HFFc6 (cell line): ENCODE results near the gene PI4KB. TPM values are rescaled to one million over a fixed set of nuclear protein-coding genes. Genes with fewer than 3 reads are reported as not detected.

Experiments used
- DNase-seq: peaks from one replicate; pipeline ENCODE4 v3.0.0-alpha.2; 2018
- H3K27ac Mint-ChIP-seq: 2 replicates; pipeline ENCODE4 v1.8.0; 2020; ENCODE audit warnings: mild to moderate bottlenecking, mixed read lengths
- H3K27me3 Mint-ChIP-seq: 2 replicates; pipeline ENCODE4 v1.8.0; 2021; ENCODE audit warnings: mild to moderate bottlenecking, moderate library complexity, mixed read lengths; ENCODE audit not compliant: insufficient read depth
- H3K36me3 Mint-ChIP-seq: 2 replicates; pipeline ENCODE4 v1.8.0; 2021; ENCODE audit warnings: low read depth, mixed read lengths
- H3K4me1 Mint-ChIP-seq: 2 replicates; pipeline ENCODE4 v1.8.0; 2020; ENCODE audit warnings: low read depth, mixed read lengths
- H3K4me3 Mint-ChIP-seq: 2 replicates; pipeline ENCODE4 v1.8.0; 2020; ENCODE audit warnings: mild to moderate bottlenecking, moderate library complexity, mixed read lengths
- H3K9me3 Mint-ChIP-seq: 2 replicates; pipeline ENCODE4 v1.8.0; 2020; ENCODE audit warnings: mild to moderate bottlenecking, mixed read lengths
- CTCF ChIP-seq: fragments of 200-600 bp; sonication (generic); IDR thresholded peaks from 2 replicates; pipeline ENCODE4 v1.5.0; 2021; ENCODE audit warnings: antibody characterized with exemption, mild to moderate bottlenecking
- long read RNA-seq: library from polyadenylated mRNA; unstranded; transcript quantifications from one replicate; pipeline ENCODE4 v2.0.0, GENCODE V29; 2019
- total RNA-seq, 6 experiments: library from RNA; stranded (reverse); fragmentation: NEBNext Ultra II Directional; extraction: Animal tissue kit (Norgen Biotek cat#: 25700); gene quantifications; 2 replicates in 1 of 6; 3 replicates in 5 of 6; pipeline ENCODE4 v1.2.3, GENCODE V29; 2021

PI4KB gene
- total RNA-seq = 10 to 100 TPM; 63.6 to 73.0 (median 70.0) TPM
- long read RNA-seq, transcript PI4KB-202 (12 exons, 3,340 nt) = minor isoform, 9 of 49 reads
- long read RNA-seq, transcript PI4KB-203 (11 exons, 3,934 nt) = major isoform, 17 of 49 reads
- long read RNA-seq, partial matches to known transcripts = 10 of 49 reads
- long read RNA-seq, other reads (novel, unspliced or antisense) = 9 of 49 reads

GRCh38 chr1:151327223-151327902 is at the start of gene PI4KB:
PI4KB (minus strand) TSS chr1:151327416; CDS start chr1:151316481, 10,935 bp downstream.
- Mint-ChIP-seq H3K4me1 (peaks cover 35% of the 10 kb centered on the region), H3K27me3 (no peaks in the 10 kb centered on the region; the same call in 1 of the 2 replicates), H3K27ac (peak within 1 kb of the TSS; percentile 97), H3K4me3 (peak within 1 kb of the TSS; percentile 96), H3K36me3 (peaks cover 9% of the 10 kb centered on the region), H3K9me3 (no peaks in the 10 kb centered on the region)
- no peak for TF ChIP-seq CTCF
- peak; percentile 98 for DNase-seq

GRCh38 chr1:151373196-151373595 is 46.0 kb upstream of the PI4KB start:
- Mint-ChIP-seq H3K27me3 (peaks cover 32% of the 10 kb centered on the region), H3K27ac (no peak overlapping the region)

GRCh38 chr1:151372058-151372934 is 45.1 kb upstream of the PI4KB start, which contains the start of gene SELENBP1:
SELENBP1 (minus strand) TSS chr1:151372705; CDS start chr1:151372641, 64 bp downstream.
- no peak for TF ChIP-seq CTCF
- H3K4me3 Mint-ChIP-seq = peak within 1 kb of the TSS; percentile 84
- H3K27me3 Mint-ChIP-seq = peaks cover 23% of the 10 kb centered on the region
- peaks cover 29% of the 10 kb centered on the region for H3K4me1 Mint-ChIP-seq
- peak within 1 kb of the TSS; percentile 43; the same call in 1 of the 2 replicates for H3K27ac Mint-ChIP-seq
- H3K36me3 Mint-ChIP-seq = no peaks in the 10 kb centered on the region
- DNase-seq = peak; percentile 55
- H3K9me3 Mint-ChIP-seq = no peaks in the 10 kb centered on the region

More at GRCh38 chr1:151373196-151373595, 46.0 kb upstream of the PI4KB start:
- Mint-ChIP-seq H3K4me3 (no peak overlapping the region; the same call in 1 of the 2 replicates), H3K36me3 (no peaks in the 10 kb centered on the region), H3K9me3 (no peaks in the 10 kb centered on the region), H3K4me1 (peaks cover 27% of the 10 kb centered on the region)
- no peak for DNase-seq
- no peak for TF ChIP-seq CTCF

GRCh38 chr1:151371370-151372057 is 44.3 kb upstream of the PI4KB start:
- no peaks in the 10 kb centered on the region for H3K36me3 Mint-ChIP-seq
- no peak for TF ChIP-seq CTCF
- H3K9me3 Mint-ChIP-seq = no peaks in the 10 kb centered on the region
- peaks cover 21% of the 10 kb centered on the region for H3K27me3 Mint-ChIP-seq
- H3K27ac Mint-ChIP-seq = no peak overlapping the region
- peak overlapping the region; percentile 84 for H3K4me3 Mint-ChIP-seq
- peak; percentile 5 for DNase-seq
- peaks cover 29% of the 10 kb centered on the region for H3K4me1 Mint-ChIP-seq
